ENCODE results near the gene PMVK. TPM values are rescaled to one million over a fixed set of nuclear protein-coding genes. Genes with fewer than 3 reads are reported as not detected.

The PMVK gene
- total RNA-seq, 1 donor from 2014 or later, result 29.5 TPM

GRCh38 chr1:154970631-154971340 lies 34.3 kb upstream of the PMVK start, which contains the start of gene SHC1:
Gene SHC1 (minus strand): TSS chr1:154970747. CDS start chr1:154970526, 221 bp downstream.
- Mint-ChIP-seq H3K27me3 (ENCODE audit: unreplicated experiment) (no peaks in the 10 kb centered on the region), H3K4me1 (ENCODE audit: unreplicated experiment) (peaks cover 45% of the 10 kb centered on the region), H3K4me3 (ENCODE audit: unreplicated experiment) (no peak within 1 kb of the TSS), H3K9me3 (ENCODE audit: unreplicated experiment) (no peaks in the 10 kb centered on the region), H3K27ac (ENCODE audit: unreplicated experiment) (no peak within 1 kb of the TSS), H3K36me3 (ENCODE audit: unreplicated experiment) (peaks cover 8% of the 10 kb centered on the region)
- TF ChIP-seq, protein P1, sequence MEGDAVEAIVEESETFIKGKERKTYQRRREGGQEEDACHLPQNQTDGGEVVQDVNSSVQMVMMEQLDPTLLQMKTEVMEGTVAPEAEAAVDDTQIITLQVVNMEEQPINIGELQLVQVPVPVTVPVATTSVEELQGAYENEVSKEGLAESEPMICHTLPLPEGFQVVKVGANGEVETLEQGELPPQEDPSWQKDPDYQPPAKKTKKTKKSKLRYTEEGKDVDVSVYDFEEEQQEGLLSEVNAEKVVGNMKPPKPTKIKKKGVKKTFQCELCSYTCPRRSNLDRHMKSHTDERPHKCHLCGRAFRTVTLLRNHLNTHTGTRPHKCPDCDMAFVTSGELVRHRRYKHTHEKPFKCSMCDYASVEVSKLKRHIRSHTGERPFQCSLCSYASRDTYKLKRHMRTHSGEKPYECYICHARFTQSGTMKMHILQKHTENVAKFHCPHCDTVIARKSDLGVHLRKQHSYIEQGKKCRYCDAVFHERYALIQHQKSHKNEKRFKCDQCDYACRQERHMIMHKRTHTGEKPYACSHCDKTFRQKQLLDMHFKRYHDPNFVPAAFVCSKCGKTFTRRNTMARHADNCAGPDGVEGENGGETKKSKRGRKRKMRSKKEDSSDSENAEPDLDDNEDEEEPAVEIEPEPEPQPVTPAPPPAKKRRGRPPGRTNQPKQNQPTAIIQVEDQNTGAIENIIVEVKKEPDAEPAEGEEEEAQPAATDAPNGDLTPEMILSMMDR (IDR thresholded peaks at IDR 0.05), result no peak
- DNase-seq (ENCODE audit: extremely low spot score, unreplicated experiment), result peak; percentile 96

GRCh38 chr1:154969860-154970452 lies 33.4 kb upstream of the PMVK start:
- no peaks in the 10 kb centered on the region for H3K9me3 Mint-ChIP-seq (ENCODE audit: unreplicated experiment)
- no peak overlapping the region for H3K27ac Mint-ChIP-seq (ENCODE audit: unreplicated experiment)

DNA sequence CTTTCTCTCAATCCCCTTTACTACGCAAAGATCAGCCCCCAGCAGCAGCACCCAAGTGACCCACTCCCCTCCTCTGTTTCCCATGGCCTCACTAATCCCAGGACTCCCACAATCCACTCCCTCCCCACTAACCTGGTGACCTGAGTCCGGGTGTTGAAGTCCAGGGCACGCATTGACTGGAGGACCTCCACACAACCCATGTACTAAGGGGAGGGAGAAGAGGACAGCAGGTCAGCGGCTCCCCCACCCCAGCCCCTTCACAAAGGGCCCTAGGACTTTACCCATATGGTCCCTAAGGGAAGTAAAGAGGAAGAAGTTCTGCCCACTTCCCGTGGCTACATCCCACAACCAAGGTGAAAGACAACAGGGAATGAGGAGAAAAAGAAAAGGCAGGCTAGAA lies 32.7 kb upstream of the PMVK start:
- Mint-ChIP-seq H3K4me1 (ENCODE audit: unreplicated experiment) (peaks cover 47% of the 10 kb centered on the region), H3K4me3 (ENCODE audit: unreplicated experiment) (no peak overlapping the region), H3K27me3 (ENCODE audit: unreplicated experiment) (no peaks in the 10 kb centered on the region), H3K9me3 (ENCODE audit: unreplicated experiment) (no peaks in the 10 kb centered on the region), H3K36me3 (ENCODE audit: unreplicated experiment) (peaks cover 16% of the 10 kb centered on the region), H3K27ac (ENCODE audit: unreplicated experiment) (no peak overlapping the region)
- TF ChIP-seq, protein P1 (IDR thresholded peaks at IDR 0.05), result no peak
- DNase-seq (ENCODE audit: extremely low spot score, unreplicated experiment), result no peak

More at GRCh38 chr1:154969860-154970452, 33.4 kb upstream of the PMVK start:
- peaks cover 47% of the 10 kb centered on the region for H3K4me1 Mint-ChIP-seq (ENCODE audit: unreplicated experiment)
- peaks cover 13% of the 10 kb centered on the region for H3K36me3 Mint-ChIP-seq (ENCODE audit: unreplicated experiment)
- H3K4me3 Mint-ChIP-seq (ENCODE audit: unreplicated experiment), result no peak overlapping the region
- TF ChIP-seq, protein P1 (IDR thresholded peaks at IDR 0.05), result no peak
- DNase-seq (ENCODE audit: extremely low spot score, unreplicated experiment), result no peak
- H3K27me3 Mint-ChIP-seq (ENCODE audit: unreplicated experiment), result no peaks in the 10 kb centered on the region

GRCh38 chr1:154968731-154969130 lies 32.2 kb upstream of the PMVK start:
- Mint-ChIP-seq H3K36me3 (ENCODE audit: unreplicated experiment) (peaks cover 20% of the 10 kb centered on the region), H3K27ac (ENCODE audit: unreplicated experiment) (no peak overlapping the region), H3K4me3 (ENCODE audit: unreplicated experiment) (no peak overlapping the region), H3K4me1 (ENCODE audit: unreplicated experiment) (peaks cover 49% of the 10 kb centered on the region), H3K9me3 (ENCODE audit: unreplicated experiment) (no peaks in the 10 kb centered on the region), H3K27me3 (ENCODE audit: unreplicated experiment) (no peaks in the 10 kb centered on the region)
- no peak for DNase-seq (ENCODE audit: extremely low spot score, unreplicated experiment)
- TF ChIP-seq, protein P1 (IDR thresholded peaks at IDR 0.05), result no peak

GRCh38 chr1:154967331-154967950 lies 30.9 kb upstream of the PMVK start:
- no peaks in the 10 kb centered on the region for H3K27me3 Mint-ChIP-seq (ENCODE audit: unreplicated experiment)
- H3K4me3 Mint-ChIP-seq (ENCODE audit: unreplicated experiment), result no peak overlapping the region
- H3K4me1 Mint-ChIP-seq (ENCODE audit: unreplicated experiment), result peaks cover 51% of the 10 kb centered on the region
- H3K36me3 Mint-ChIP-seq (ENCODE audit: unreplicated experiment), result peaks cover 21% of the 10 kb centered on the region
- no peaks in the 10 kb centered on the region for H3K9me3 Mint-ChIP-seq (ENCODE audit: unreplicated experiment)
- H3K27ac Mint-ChIP-seq (ENCODE audit: unreplicated experiment), result no peak overlapping the region
- TF ChIP-seq, protein P1 (IDR thresholded peaks at IDR 0.05), result no peak
- no peak for DNase-seq (ENCODE audit: extremely low spot score, unreplicated experiment)
